HCT116 (cell line): ENCODE results near the gene AP1B1. TPM values are rescaled to one million over a fixed set of nuclear protein-coding genes. Genes with fewer than 3 reads are reported as not detected.

Source experiments
- ATAC-seq: fragments of 200-7000 bp; cut with Tn5 transposase; 2 replicates; pipeline ENCODE4 v1.9.1; 2020; ENCODE audit warnings: mild to moderate bottlenecking, moderate library complexity
- BruUV-seq: library from RNA; stranded (reverse); fragments of 400-500 nt; replicated peaks from 2 replicates; lab custom pipeline; 2021; lab: Mats Ljungman, UMichigan
- CTCF ChIA-PET: fragments of 300-600 bp; sonication (Branson Sonifier 250); formaldehyde crosslinking; loops from one replicate; lab custom pipeline; 2021; ENCODE audit warnings: antibody characterized with exemption; lab: Charles Lee
- POLR2A ChIA-PET: fragments of 300-600, 350-600 bp; sonication (Branson Sonifier 250); formaldehyde crosslinking; loops from one replicate; lab custom pipeline; 2021; ENCODE audit warnings: antibody characterized with exemption; lab: Charles Lee
- RAD21 ChIA-PET, 2 experiments: fragments of 300-600 bp; sonication (Branson Sonifier 250); formaldehyde crosslinking; loops; one replicate each; lab custom pipeline; 2023; ENCODE audit warnings: low total read pairs in 2 of 2; ENCODE audit not compliant: uncharacterized antibody in 2 of 2, unreplicated experiment in 2 of 2, low non-redundant PET in 1 of 2; lab: Charles Lee
- DNase-seq: peaks from one replicate; pipeline ENCODE4 v3.0.0-alpha.2; 2010; ENCODE audit warnings: low read depth, low spot score
- H2AFZ ChIP-seq: fragments of 200-600 bp; shearing (Covaris generic), sonication (generic); 2 replicates; pipeline ENCODE4 v1.6.1; 2017; ENCODE audit warnings: low read depth, mixed run types, mixed read lengths, antibody characterized with exemption, low read length; ENCODE audit not compliant: poor library complexity, severe bottlenecking
- H3K27ac ChIP-seq: 2 replicates; pipeline ENCODE4 v1.5.1; 2012; ENCODE audit warnings: low read depth, low read length
- H3K27me3 ChIP-seq: fragments of 200-600 bp; sonication (generic); 2 replicates; pipeline ENCODE4 v1.6.1; 2016; ENCODE audit warnings: mixed run types, low read length, mixed read lengths; ENCODE audit not compliant: insufficient read depth
- H3K36me3 ChIP-seq, 2 experiments: fragments of 200-500 bp in 1 of 2; fragments of 200-600 bp in 1 of 2; sonication (Bioruptor generic) in 1 of 2; sonication (generic) in 1 of 2; 2 replicates each; pipeline versions ENCODE4 v1.5.1 to v1.6.1; 2014 to 2016; ENCODE audit warnings: low read length in 2 of 2, inconsistent platforms in 1 of 2, mixed read lengths in 1 of 2, mixed run types in 1 of 2; ENCODE audit not compliant: insufficient read depth in 2 of 2, control insufficient read depth in 1 of 2
- H3K4me1 ChIP-seq, 2 experiments: fragments of 200-600 bp in 1 of 2; sonication (generic) in 1 of 2; 2 replicates each; pipeline versions ENCODE4 v1.5.1 to v1.6.1; 2012 to 2017; ENCODE audit warnings: low read length in 2 of 2, inconsistent platforms in 1 of 2, mild to moderate bottlenecking in 1 of 2, mixed read lengths in 1 of 2, mixed run types in 1 of 2, moderate library complexity in 1 of 2; ENCODE audit not compliant: insufficient read depth in 2 of 2, control insufficient read depth in 1 of 2
- H3K4me2 ChIP-seq: fragments of 200-600 bp; sonication (generic); 2 replicates; pipeline ENCODE4 v1.6.1; 2017; ENCODE audit warnings: mixed run types, low read length, mixed read lengths
- H3K4me3 ChIP-seq, 2 experiments: fragments of 200-600 bp in 1 of 2; sonication (generic) in 1 of 2; replicated peaks in 1 of 2; 2 replicates each; pipeline ENCODE4 v1.5.1; 2011 to 2016; ENCODE audit warnings: low read length in 2 of 2, control low read depth in 1 of 2, low read depth in 1 of 2, mild to moderate bottlenecking in 1 of 2, mixed read lengths in 1 of 2, mixed run types in 1 of 2
- H3K79me2 ChIP-seq: fragments of 200-600 bp; sonication (generic); 2 replicates; pipeline ENCODE4 v1.6.1; 2017; ENCODE audit warnings: mild to moderate bottlenecking, mixed run types, low read length, moderate library complexity, mixed read lengths; ENCODE audit not compliant: insufficient read depth
- H3K9ac ChIP-seq: fragments of 200-600 bp; sonication (generic); 2 replicates; pipeline ENCODE4 v1.6.1; 2016; ENCODE audit warnings: low read length, mixed read lengths
- H3K9me2 ChIP-seq: fragments of 200-600 bp; sonication (generic), shearing (Covaris generic); 2 replicates; pipeline ENCODE4 v1.6.1; 2017; ENCODE audit warnings: mixed run types, mild to moderate bottlenecking, moderate library complexity; ENCODE audit not compliant: insufficient read depth
- H3K9me3 ChIP-seq, 2 experiments: fragments of 200-500 bp in 1 of 2; fragments of 200-600 bp in 1 of 2; sonication (Bioruptor generic) in 1 of 2; sonication (generic) in 1 of 2; 2 replicates each; pipeline ENCODE4 v1.6.1; 2014 to 2017; ENCODE audit warnings: low read length in 2 of 2, mixed read lengths in 2 of 2, inconsistent platforms in 1 of 2, low read depth in 1 of 2, mild to moderate bottlenecking in 1 of 2, mixed run types in 1 of 2, moderate library complexity in 1 of 2; ENCODE audit not compliant: control insufficient read depth in 1 of 2, insufficient read depth in 1 of 2
- H4K20me1 ChIP-seq: fragments of 200-600 bp; sonication (generic), shearing (Covaris generic); 2 replicates; pipeline ENCODE4 v1.6.1; 2017; ENCODE audit warnings: mixed run types, mild to moderate bottlenecking, moderate library complexity; ENCODE audit not compliant: insufficient read depth
- CBX3 ChIP-seq: IDR thresholded peaks from 2 replicates; pipeline ENCODE4 v1.6.1; 2012; ENCODE audit warnings: low read depth
- CEBPB ChIP-seq: IDR thresholded peaks from 2 replicates; pipeline ENCODE4 v1.6.1; 2012; ENCODE audit warnings: low read depth
- EGR1 ChIP-seq: IDR thresholded peaks from 2 replicates; pipeline ENCODE4 v1.6.1; 2012; ENCODE audit warnings: low read depth
- ELF1 ChIP-seq: IDR thresholded peaks from 2 replicates; pipeline ENCODE4 v1.6.1; 2012; ENCODE audit warnings: low read depth, borderline replicate concordance
- EZH2 ChIP-seq: fragments of 200-600 bp; sonication (generic); IDR thresholded peaks from 2 replicates; pipeline ENCODE4 v1.6.1; 2017; ENCODE audit warnings: antibody characterized with exemption, mixed run types
- POLR2AphosphoS5 ChIP-seq: IDR thresholded peaks from 2 replicates; pipeline ENCODE4 v1.6.1; 2011; ENCODE audit warnings: mild to moderate bottlenecking, low read depth, low read length, moderate library complexity
- SIN3A ChIP-seq: IDR thresholded peaks from 2 replicates; pipeline ENCODE4 v1.6.1; 2012; ENCODE audit warnings: low read depth
- SP1 ChIP-seq: IDR thresholded peaks from 2 replicates; pipeline ENCODE4 v1.6.1; 2012; ENCODE audit warnings: low read depth
- TCF7L2 ChIP-seq: IDR thresholded peaks from 2 replicates; pipeline ENCODE4 v1.7.0; 2011; ENCODE audit warnings: borderline replicate concordance, inconsistent platforms; ENCODE audit not compliant: insufficient read depth, insufficient read length; ENCODE audit errors: extremely low read depth
- YY1 ChIP-seq: IDR thresholded peaks from 2 replicates; pipeline ENCODE4 v1.6.1; 2011; ENCODE audit warnings: low read length, low read depth, moderate library complexity, mild to moderate bottlenecking; ENCODE audit not compliant: insufficient replicate concordance; ENCODE audit errors: extremely low read depth
- intact Hi-C: fragments of 100-400 bp; cut with micrococcal nuclease; formaldehyde crosslinking; loops from 2 replicates; pipeline ENCODE4 v1.10.0; 2022
- total RNA-seq: library from RNA; stranded (reverse); gene quantifications from one replicate; pipeline ENCODE4 v1.2.1, GENCODE V29; 2021; ENCODE audit not compliant: unreplicated experiment
- TF ChIP-seq, protein P1 (sequence below), 3 experiments: fragments of 200-600 bp in 1 of 3; sonication (generic) in 1 of 3; IDR thresholded peaks in 2 of 3; conservative IDR thresholded peaks in 1 of 3; 2 replicates each; pipeline ENCODE4 v1.5.1; 2012 to 2017; ENCODE audit warnings: low read depth in 2 of 3, low read length in 2 of 3, antibody characterized with exemption in 1 of 3, borderline replicate concordance in 1 of 3, control low read depth in 1 of 3, mild to moderate bottlenecking in 1 of 3, mixed read lengths in 1 of 3, mixed run types in 1 of 3, moderate library complexity in 1 of 3; ENCODE audit not compliant: insufficient read depth in 1 of 3
- TF ChIP-seq, protein P2 (sequence below): IDR thresholded peaks from 2 replicates; pipeline ENCODE4 v1.6.1; 2012

The AP1B1 gene
- total RNA-seq, 1 experiment from 2014 or later, result 60.4 TPM

DNA sequence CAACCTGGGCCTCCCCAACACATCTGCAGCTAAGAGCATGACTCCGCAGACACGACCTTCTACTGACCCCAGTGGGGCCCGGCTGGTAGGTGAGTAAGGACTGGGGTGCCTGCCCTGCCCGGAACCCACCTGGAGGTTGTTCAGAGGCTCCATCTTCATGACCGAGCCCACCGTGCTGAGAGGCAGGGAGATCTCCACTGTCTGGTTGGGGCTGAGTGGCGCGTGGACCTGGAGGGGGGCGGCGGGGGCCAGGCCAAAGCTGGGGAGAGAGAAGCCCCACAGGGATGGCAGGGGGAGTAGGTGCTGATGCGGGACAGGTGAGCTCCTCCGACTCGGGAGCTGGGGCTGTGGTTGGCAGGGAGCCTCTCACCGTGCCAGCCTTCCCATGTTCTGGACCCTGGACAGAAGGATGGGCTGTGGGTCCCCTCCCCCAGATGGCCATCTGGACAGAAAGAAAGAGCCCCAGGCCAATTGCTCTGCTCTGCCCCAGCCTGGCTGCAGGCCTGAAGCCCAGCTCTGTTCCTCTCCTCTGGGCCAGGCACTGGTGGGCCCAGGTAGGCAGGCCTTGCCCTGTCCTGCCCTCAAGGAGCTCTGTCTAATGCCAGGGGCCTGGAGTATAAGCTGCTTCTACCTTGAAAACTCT lies 56.6 kb downstream of the AP1B1 start:
- Histone ChIP-seq H3K4me2 (no peak overlapping the region), H3K27ac (no peak overlapping the region), H3K27me3 (no peaks in the 10 kb centered on the region), H3K9me3 (no peaks in the 10 kb centered on the region), H3K9ac (no peak overlapping the region), H3K79me2 (no peaks in the 10 kb centered on the region), H3K36me3 (peaks cover 0 to 12% of the 10 kb centered on the region in 2 experiments; a peak in 2 of 4 replicates), H3K9me2 (no peaks in the 10 kb centered on the region), H4K20me1 (no peaks in the 10 kb centered on the region), H3K4me3 (no peak overlapping the region), H2AFZ (no peak overlapping the region), H3K4me1 (peaks cover 0 to 6% of the 10 kb centered on the region in 2 experiments; a peak in 1 of 4 replicates)
- RAD21 ChIA-PET, result no interaction called here
- no TSS peak for BruUV-seq
- POLR2A ChIA-PET, result no interaction called here
- TF ChIP-seq CBX3 (no peak), CEBPB (no peak), SIN3A (no peak), EZH2 (no peak), YY1 (no peak), SP1 (no peak), EGR1 (no peak), TCF7L2 (no peak), POLR2AphosphoS5 (no peak), ELF1 (no peak)
- TF ChIP-seq, protein P1, sequence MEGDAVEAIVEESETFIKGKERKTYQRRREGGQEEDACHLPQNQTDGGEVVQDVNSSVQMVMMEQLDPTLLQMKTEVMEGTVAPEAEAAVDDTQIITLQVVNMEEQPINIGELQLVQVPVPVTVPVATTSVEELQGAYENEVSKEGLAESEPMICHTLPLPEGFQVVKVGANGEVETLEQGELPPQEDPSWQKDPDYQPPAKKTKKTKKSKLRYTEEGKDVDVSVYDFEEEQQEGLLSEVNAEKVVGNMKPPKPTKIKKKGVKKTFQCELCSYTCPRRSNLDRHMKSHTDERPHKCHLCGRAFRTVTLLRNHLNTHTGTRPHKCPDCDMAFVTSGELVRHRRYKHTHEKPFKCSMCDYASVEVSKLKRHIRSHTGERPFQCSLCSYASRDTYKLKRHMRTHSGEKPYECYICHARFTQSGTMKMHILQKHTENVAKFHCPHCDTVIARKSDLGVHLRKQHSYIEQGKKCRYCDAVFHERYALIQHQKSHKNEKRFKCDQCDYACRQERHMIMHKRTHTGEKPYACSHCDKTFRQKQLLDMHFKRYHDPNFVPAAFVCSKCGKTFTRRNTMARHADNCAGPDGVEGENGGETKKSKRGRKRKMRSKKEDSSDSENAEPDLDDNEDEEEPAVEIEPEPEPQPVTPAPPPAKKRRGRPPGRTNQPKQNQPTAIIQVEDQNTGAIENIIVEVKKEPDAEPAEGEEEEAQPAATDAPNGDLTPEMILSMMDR (IDR thresholded peaks at IDR 0.05 in 2 of 3, conservative IDR thresholded peaks at IDR 0.05 in 1 of 3; ENCODE audit: borderline replicate concordance in 1 of 3, insufficient read depth in 1 of 3, low read depth in 2 of 3, low read length in 2 of 3), result no peak
- TF ChIP-seq, protein P2, sequence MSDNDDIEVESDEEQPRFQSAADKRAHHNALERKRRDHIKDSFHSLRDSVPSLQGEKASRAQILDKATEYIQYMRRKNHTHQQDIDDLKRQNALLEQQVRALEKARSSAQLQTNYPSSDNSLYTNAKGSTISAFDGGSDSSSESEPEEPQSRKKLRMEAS, result no peak
- DNase-seq (no peak), ATAC-seq (no peak)
- intact Hi-C loops, result no loop called here
- CTCF ChIA-PET, result no interaction called here
